NB4 (cell line): ENCODE data around the gene RSU1.

Source experiments
- DNase-seq: peaks from one replicate; pipeline ENCODE4 v3.0.0; 2010; ENCODE audit warnings: low read depth
- H3K4me3 ChIP-seq: one replicate; pipeline ENCODE4 v1.5.1; 2011; ENCODE audit warnings: mild to moderate bottlenecking, low read depth, low read length, moderate library complexity
- MAX ChIP-seq: IDR thresholded peaks from 2 replicates; pipeline ENCODE4 v1.6.1; 2011; ENCODE audit warnings: low read depth, low read length
- MYC ChIP-seq: IDR thresholded peaks from 2 replicates; pipeline ENCODE4 v1.6.1; 2011; ENCODE audit warnings: low read depth, low read length
- POLR2A ChIP-seq: IDR thresholded peaks from 2 replicates; pipeline ENCODE4 v1.6.1; 2011; ENCODE audit warnings: mild to moderate bottlenecking; ENCODE audit not compliant: insufficient read length; ENCODE audit errors: extremely low read depth
- TF ChIP-seq, protein P1 (sequence below): IDR thresholded peaks from one replicate; pipeline ENCODE4 v1.5.1; 2012; ENCODE audit warnings: low read depth, low read length

Gene RSU1

DNA sequence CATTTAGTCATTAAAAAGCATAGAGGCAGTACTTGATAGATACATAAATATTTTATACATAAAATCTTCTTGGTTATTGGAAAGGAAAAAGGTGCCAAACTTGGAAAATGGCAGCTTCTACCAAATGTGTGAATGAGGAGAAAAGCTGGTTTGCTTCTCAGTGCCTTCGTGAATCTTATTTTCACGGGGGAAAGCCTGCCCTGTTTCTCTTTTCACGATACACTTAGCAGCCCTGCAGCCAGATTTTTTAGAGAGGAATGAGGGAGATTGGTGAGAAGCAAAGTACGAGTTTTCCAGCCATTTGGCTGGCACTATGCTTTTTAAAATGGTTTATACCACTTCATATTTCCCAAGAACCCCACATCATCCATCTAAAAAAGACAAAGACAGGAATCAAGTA is 272.6 kb downstream of the RSU1 start:
- no peak overlapping the region for H3K4me3 ChIP-seq

GRCh38 chr10:16544099-16544498 is 273.1 kb downstream of the RSU1 start:
- TF ChIP-seq MAX (no peak), MYC (no peak), POLR2A (no peak)
- TF ChIP-seq, protein P1, sequence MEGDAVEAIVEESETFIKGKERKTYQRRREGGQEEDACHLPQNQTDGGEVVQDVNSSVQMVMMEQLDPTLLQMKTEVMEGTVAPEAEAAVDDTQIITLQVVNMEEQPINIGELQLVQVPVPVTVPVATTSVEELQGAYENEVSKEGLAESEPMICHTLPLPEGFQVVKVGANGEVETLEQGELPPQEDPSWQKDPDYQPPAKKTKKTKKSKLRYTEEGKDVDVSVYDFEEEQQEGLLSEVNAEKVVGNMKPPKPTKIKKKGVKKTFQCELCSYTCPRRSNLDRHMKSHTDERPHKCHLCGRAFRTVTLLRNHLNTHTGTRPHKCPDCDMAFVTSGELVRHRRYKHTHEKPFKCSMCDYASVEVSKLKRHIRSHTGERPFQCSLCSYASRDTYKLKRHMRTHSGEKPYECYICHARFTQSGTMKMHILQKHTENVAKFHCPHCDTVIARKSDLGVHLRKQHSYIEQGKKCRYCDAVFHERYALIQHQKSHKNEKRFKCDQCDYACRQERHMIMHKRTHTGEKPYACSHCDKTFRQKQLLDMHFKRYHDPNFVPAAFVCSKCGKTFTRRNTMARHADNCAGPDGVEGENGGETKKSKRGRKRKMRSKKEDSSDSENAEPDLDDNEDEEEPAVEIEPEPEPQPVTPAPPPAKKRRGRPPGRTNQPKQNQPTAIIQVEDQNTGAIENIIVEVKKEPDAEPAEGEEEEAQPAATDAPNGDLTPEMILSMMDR, result no peak
- H3K4me3 ChIP-seq, result no peak overlapping the region
- no peak for DNase-seq

More for the DNA sequence above, 272.6 kb downstream of the RSU1 start:
- TF ChIP-seq, protein P1, result no peak
- TF ChIP-seq MYC (no peak), MAX (no peak), POLR2A (no peak)
- DNase-seq, result no peak
